ENCODE data around the gene SMG1.
"Not testable (repeated sequence)": the region's sequence is repeated elsewhere in the genome, so short reads cannot be mapped to it uniquely, and the experiment has no call there.

SMG1 gene

DNA sequence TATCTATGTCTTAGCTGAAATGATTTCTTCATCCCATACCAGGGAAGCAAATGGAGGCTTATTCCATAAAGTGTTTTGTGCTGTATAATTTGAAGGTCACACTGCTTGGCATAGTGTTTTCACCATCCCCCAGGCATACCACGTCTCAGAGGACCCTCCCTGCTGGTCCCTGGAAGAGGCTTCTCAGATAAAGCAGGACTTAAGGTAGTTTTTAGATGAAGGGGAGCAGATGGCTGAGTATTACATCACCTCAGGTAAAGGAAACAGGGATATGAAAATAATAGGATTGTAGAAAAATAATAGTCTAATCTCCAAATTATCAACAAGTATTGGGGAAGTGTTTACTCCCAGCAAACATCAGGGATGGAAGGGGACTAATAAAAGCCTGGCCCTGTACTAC lies 7.3 kb upstream of the SMG1 start:
- no peak for DNase-seq (ENCODE audit: low read depth)

- no peak for DNase-seq (ENCODE audit: low read depth)
Observed at GRCh38 chr16:18932243-18932987, 6.2 kb upstream of the SMG1 start.

DNA sequence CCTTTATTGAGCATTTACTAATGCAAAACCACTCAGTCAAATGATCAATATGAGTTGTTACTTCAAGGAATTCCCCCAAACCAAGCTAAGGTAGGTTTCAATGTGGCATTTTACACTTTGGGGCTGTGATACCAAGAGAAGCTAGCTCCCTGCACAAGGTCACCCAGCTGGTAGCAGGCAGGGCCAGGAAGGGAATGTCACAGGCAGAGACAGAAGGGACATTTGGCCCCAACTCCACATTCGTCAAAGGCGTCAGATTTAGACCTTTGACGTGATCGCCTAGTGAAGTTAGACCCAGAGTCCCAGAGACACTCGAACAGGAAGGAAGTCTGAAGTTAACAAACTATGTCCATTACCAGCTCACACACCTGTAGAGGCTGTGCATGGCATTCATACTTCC lies 5.5 kb upstream of the SMG1 start:
- no peak for DNase-seq (ENCODE audit: low read depth)

GRCh38 chr16:18930095-18930494 lies 3.9 kb upstream of the SMG1 start:
- DNase-seq (ENCODE audit: low read depth), result not testable (repeated sequence)

GRCh38 chr16:18928073-18928472 lies 1.9 kb upstream of the SMG1 start:
- not testable (repeated sequence) for DNase-seq (ENCODE audit: low read depth)

DNA sequence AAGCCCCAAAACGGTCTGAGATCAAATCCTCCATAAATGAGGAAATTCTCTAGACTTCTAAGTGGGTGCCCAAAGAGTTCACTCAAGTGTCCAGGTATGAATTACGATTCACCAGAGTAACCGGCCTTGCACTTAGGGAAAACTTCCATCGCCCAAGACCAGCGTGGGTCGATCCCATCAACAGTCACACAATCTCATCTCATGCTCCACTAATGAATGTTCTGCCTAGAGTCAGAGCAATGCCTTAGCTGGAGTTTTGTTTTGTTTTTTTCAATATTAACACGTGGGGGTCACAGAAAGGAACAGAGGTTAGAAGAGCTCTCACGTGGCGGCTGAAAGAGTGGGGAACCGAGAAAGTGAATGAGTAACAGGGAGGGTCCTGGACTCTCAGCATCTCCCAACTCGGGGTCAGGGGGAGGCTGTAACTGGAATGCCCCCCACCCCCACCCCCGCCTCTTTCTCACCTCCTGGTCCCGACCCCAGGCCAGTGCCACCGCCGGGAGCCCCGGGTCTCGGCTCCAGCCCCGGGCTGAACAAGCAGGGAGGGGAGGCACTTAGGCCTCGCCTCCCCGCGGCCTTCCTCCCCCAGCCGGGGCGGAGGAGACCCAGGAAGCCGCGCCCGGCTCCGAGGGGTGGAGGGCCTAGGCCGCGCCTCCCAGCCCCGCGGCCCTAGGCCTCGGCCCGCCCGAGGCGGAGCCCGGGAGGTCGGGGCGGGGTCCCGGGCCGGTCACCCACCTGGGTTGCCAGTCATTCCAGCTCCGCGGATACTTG lies 808 bp downstream of the SMG1 start:
- peak; percentile 66 for DNase-seq (ENCODE audit: low read depth)

- DNase-seq (ENCODE audit: low read depth), result not testable (repeated sequence)
Observed at GRCh38 chr16:18923935-18924334, 2.3 kb downstream of the SMG1 start.

- not testable (repeated sequence) for DNase-seq (ENCODE audit: low read depth)
Observed at GRCh38 chr16:18923124-18923523, 3.1 kb downstream of the SMG1 start.

GRCh38 chr16:18909585-18909984 lies 16.6 kb downstream of the SMG1 start:
- DNase-seq (ENCODE audit: low read depth), result not testable (repeated sequence)

GRCh38 chr16:18908716-18909115 lies 17.5 kb downstream of the SMG1 start:
- DNase-seq (ENCODE audit: low read depth), result not testable (repeated sequence)

GRCh38 chr16:18902778-18903177 lies 23.4 kb downstream of the SMG1 start:
- not testable (repeated sequence) for DNase-seq (ENCODE audit: low read depth)

DNA sequence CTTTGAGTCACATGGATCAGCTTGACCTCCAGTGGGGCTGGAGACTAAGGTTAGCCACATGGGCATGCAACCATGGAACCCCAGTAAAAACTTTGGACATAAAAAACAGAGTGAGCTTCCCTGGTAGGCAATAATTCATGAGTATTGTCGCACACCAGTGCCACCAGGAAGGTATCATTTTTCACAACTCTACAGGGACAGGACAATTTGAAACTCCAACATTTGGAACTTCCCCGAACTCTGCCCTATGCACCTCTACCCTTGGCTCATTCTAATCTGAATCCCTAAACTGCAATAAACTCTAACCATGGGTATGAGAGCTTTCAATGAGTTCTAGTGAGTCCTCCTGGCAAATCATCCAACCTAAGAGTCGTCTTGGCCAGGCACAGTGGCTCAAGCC lies 24.2 kb downstream of the SMG1 start:
- not testable (repeated sequence) for DNase-seq (ENCODE audit: low read depth)

DNA sequence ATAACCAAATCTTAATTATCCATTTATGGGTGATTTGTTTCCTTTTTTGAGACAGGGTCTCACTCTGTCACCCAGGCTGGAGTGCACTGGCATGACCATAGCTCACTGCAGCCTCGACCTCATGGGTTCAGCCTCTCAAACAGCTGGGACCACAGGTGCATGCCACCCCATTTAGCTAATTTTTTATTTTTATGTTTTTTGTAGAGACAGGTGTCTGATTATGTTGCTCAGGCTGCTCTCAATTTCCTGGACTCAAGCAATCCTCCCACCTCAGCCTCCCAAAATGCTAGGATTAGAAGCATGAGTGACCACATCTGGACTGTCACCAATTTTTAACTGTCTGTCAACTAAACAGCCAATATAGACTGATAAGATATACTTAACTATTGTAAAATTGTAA lies 25.0 kb downstream of the SMG1 start:
- not testable (repeated sequence) for DNase-seq (ENCODE audit: low read depth)

DNA sequence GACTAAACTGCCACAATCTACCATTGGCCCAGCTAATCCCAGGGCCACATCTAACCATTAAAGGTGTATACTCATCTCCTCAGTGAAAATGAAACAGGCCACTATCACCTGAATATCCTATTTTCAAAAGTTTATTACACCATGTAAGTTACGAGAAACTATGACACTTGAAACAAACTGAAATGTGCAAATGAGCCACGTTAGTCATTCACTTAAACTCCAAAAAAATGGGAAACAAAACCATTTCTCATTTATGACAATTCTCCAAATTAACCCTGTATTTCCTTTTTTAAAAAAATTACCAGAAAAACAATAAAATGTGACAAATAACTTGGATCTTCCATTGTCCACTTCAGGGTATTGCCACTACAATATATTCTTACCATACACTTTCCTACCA lies 41.8 kb downstream of the SMG1 start:
- not testable (repeated sequence) for DNase-seq (ENCODE audit: low read depth)

DNA sequence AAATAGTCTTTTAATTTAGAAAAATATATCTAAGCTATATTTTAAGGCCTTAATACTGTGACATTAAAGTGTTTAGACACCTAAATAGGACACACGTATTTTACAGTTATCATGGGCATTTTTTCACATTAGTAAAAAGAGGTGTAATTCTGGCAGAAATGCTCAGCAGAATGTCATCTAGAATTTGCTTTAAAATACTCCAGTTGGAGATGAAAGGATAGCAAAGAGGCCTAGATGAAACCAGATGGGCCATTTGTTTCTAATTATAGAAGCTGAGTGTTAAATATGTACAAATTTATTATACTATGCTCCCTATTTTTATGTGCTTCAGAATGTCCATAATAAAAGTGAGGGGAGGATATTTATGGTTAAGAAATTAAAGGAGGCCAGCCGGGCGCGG lies 48.5 kb downstream of the SMG1 start:
- DNase-seq (ENCODE audit: low read depth), result not testable (repeated sequence)

GRCh38 chr16:18877259-18877658 lies 48.9 kb downstream of the SMG1 start:
- DNase-seq (ENCODE audit: low read depth), result not testable (repeated sequence)

- DNase-seq (ENCODE audit: low read depth), result not testable (repeated sequence)
Observed at GRCh38 chr16:18876301-18876700, 49.9 kb downstream of the SMG1 start.

GRCh38 chr16:18869043-18869771 lies 57.0 kb downstream of the SMG1 start:
- not testable (repeated sequence) for DNase-seq (ENCODE audit: low read depth)

DNA sequence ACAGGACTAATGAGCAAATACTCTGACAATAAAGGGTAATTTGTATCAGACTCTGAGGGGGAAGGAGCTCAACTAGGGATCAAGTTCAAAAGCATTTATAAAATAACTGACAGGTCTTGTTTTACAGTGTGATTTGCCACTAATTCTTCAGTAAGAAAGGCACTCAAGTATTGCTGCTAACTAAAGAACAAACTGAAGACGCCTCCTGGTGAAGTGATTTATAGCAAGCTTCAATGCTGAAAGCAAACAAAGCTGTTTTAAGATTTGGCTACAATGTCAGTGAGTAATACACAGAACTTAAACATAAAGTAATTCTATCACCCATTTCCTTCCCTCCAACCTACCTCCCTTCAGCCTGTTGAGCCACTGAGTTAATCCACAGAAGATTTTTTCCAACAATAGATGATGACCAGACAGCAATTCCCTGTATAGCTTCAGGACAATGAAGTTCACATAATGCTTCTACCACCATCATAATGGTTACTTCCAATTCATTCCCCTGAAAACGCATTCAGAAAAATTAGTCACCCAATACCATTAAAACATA lies 59.9 kb downstream of the SMG1 start:
- not testable (repeated sequence) for DNase-seq (ENCODE audit: low read depth)

GRCh38 chr16:18862891-18863290 lies 63.3 kb downstream of the SMG1 start:
- DNase-seq (ENCODE audit: low read depth), result not testable (repeated sequence)

DNA sequence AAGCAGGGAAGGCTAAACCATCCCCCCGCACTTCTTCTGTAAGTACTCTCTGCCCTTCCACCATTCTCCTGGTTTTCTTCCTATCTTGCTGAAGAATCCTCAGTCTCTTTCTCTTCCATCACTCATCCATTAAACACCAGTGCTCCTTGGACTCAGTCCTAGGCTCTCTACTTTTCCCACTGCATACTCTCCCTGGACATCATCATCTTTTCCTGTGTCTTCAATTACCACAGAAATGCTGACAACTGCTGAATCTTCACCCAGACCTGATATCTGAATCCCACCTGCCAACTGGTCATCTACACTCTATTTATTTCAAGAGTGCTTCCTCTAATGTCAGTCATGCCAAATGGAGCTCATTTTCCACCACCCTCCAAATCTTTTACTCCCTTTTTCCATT lies 71.0 kb downstream of the SMG1 start:
- DNase-seq (ENCODE audit: low read depth), result no peak

GRCh38 chr16:18853694-18854093 lies 72.5 kb downstream of the SMG1 start:
- no peak for DNase-seq (ENCODE audit: low read depth)
